ENCODE data around the gene HHIPL1.

DNA sequence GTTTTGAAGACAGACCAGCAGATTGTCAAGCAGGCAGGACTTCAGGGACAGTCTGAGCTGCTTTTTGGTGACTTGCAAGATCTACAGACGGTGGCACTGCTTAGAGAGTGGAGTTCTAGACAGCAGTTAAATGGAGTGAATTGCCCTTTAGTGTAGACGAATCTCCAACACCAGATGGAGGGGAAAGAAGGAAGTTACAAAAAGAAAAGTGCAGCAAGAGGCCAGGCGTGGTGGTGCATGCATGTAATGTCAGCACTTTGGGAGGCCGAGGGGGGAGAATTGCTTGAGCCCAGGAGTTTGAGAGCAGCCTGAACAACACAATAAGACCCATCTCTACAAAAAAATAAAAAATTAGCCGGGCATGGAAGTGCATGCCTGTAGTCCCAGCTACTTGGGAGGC lies 8.4 kb upstream of the HHIPL1 start:
- TF ChIP-seq CTCF (IDR thresholded peaks at IDR 0.05 in 4 of 5, conservative IDR thresholded peaks at IDR 0.05 in 1 of 5): no peak
- TF ChIP-seq POLR2A (IDR thresholded peaks at IDR 0.05): no peak
